NCI-H2196 (cell line): ENCODE measurements around the gene APOOL.
A peak's percentile ranks its signal among the peaks of the same experiment; 100 is the strongest.
"Not testable (repeated sequence)": the region's sequence is repeated elsewhere in the genome, so short reads cannot be mapped to it uniquely, and the experiment has no call there.

Experiments used
- DNase-seq: peaks from one replicate; lab custom pipeline; 2025; ENCODE audit not compliant: unreplicated experiment; lab: John Stamatoyannopoulos, UW

APOOL gene, protein sequence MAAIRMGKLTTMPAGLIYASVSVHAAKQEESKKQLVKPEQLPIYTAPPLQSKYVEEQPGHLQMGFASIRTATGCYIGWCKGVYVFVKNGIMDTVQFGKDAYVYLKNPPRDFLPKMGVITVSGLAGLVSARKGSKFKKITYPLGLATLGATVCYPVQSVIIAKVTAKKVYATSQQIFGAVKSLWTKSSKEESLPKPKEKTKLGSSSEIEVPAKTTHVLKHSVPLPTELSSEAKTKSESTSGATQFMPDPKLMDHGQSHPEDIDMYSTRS

DNA sequence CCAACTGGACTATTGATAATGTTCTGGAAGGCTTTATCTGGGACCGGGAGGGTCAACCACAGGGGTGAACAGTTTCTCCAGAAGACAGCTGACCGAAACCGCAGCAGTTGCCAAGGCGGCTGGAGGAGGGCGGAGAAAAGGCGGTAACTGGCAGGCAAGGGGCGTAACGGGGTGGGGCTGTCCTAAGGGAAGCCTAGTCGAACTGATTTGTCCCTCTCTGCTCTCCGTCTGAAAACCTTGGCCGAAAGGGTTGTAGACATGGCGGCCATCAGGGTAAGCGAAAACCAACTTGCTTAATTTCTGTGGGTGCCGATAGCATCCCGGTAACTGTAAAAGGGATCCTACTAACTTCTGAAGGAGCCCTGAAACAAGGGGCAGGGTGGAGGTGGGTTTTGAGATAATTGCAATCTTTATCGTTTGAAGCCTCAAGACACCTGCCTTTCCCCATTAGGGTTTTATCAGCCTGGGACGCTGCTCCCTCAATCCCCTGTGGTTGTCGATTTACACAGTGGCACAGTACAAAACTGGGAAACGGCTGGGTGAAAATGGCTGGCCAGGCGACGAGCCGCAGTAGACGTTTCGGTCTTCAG lies at the start of gene APOOL:
APOOL (plus strand) TSS at position 223 of the 590 bp plus-strand sequence; CDS start at position 259, 36 bp downstream.
- peak; percentile 74 for DNase-seq

GRCh38 chrX:84956304-84956703 lies 47.4 kb upstream of the APOOL start:
- no peak for DNase-seq

- no peak for DNase-seq
Measured at GRCh38 chrX:84974803-84975202, 28.9 kb upstream of the APOOL start.

- not testable (repeated sequence) for DNase-seq
Measured at GRCh38 chrX:84991739-84992138, 11.9 kb upstream of the APOOL start.

- no peak for DNase-seq
Measured at GRCh38 chrX:84993150-84993549, 10.5 kb upstream of the APOOL start.

DNA sequence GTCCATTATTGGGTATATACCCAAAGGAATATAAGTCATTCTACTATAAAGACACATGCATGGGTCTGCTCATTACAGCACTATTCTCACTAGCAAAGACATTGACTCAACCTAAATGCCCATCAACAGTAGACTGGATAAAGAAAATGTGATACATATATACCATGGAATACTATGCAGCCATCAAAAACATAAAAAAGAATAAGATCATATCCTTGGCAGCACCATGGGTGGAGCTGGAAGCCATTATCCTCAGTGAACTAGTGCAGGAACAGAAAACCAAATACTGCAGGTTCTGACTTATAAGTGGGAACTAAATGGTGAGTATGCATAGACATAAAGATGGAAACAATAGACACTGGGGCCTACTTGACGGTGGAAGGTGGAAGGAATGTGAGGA lies 2.3 kb upstream of the APOOL start:
- no peak for DNase-seq

DNA sequence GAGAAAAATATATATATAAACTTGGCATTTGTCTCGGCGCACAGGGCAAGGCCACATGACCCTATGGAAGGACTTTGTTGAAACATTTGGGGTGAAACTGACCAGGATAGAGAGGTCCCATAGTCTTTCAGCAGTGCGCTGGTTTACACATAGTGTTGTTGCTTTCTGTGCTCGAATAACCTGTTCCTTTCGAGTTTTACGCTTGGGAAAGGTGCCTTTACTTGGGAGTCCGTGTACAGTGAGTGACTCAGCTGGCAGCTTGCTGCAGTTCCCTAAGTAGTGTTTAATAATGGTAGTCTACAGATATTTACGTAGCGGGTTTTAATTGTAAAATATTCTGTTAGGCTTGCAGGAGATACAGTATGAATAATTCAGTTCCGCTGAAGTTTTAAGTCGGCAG lies 578 bp downstream of the APOOL start:
- no peak for DNase-seq

- no peak for DNase-seq
Measured at GRCh38 chrX:85012098-85012497, 8.4 kb downstream of the APOOL start.

- not testable (repeated sequence) for DNase-seq
Measured at GRCh38 chrX:85015351-85015750, 11.7 kb downstream of the APOOL start.

GRCh38 chrX:85017721-85018120 lies 14.0 kb downstream of the APOOL start:
- no peak for DNase-seq

GRCh38 chrX:85018471-85018870 lies 14.8 kb downstream of the APOOL start:
- DNase-seq = no peak

GRCh38 chrX:85020216-85020615 lies 16.5 kb downstream of the APOOL start:
- no peak for DNase-seq

- no peak for DNase-seq
Measured at GRCh38 chrX:85024044-85024443, 20.4 kb downstream of the APOOL start.

- no peak for DNase-seq
Measured at GRCh38 chrX:85024562-85024961, 20.9 kb downstream of the APOOL start.

- DNase-seq = no peak
Measured at GRCh38 chrX:85026170-85026569, 22.5 kb downstream of the APOOL start.

DNA sequence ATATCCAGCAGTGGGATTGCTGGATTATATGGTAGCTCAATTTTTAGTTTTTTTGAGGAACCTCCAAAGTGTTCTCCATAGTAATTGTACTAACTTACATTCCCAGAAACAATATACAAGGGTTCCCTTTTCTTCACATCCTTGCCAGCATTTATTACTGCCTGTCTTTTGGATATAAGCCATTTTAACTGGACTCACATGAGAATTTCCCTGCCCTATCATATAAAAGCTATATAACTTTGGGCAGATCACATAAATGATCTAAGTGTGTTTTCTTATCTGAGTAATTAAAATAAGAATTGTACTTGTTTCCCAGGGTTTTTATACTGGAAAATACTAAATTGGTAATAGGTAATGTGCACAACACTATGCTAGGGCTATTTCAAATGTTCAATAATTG lies 25.4 kb downstream of the APOOL start:
- no peak for DNase-seq

GRCh38 chrX:85031505-85031904 lies 27.8 kb downstream of the APOOL start:
- no peak for DNase-seq

DNA sequence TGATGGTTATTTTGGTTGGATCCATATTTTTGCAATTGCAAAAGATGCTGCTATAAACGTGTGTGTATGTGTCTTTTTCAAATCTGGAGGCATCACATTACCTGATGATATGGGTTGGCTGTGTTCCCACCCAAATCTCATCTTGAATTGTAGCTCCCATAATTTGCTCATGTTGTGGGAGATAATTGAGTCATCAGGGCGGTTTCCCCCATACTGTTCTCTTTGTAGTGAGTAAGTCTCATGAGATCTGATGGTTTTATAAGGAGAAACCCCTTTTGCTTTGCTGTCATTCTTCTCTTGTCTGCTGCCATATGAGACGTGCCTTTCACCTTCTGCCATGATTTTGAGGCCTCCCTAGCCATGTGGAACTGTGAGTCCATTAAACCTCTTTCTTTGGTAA lies 33.4 kb downstream of the APOOL start:
- DNase-seq = no peak

DNA sequence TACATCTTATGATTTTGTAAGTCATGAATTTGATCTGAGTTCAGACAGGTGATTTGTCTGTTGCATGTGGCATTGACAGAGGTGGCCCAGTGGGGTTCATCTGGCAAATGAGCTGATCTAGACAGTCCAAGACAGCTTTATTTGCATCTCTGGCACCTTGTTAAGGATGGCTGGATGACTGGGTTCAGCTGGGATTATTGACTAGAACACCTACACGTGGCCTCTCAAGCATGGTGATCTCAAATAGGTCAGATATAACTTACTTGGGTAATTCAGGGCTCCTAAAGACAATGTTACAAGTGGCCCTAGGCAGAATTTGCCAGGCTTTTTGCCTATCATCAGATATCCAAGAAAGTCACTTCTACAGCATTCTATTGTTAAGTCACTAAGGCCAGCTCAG lies 48.0 kb downstream of the APOOL start:
- no peak for DNase-seq

DNA sequence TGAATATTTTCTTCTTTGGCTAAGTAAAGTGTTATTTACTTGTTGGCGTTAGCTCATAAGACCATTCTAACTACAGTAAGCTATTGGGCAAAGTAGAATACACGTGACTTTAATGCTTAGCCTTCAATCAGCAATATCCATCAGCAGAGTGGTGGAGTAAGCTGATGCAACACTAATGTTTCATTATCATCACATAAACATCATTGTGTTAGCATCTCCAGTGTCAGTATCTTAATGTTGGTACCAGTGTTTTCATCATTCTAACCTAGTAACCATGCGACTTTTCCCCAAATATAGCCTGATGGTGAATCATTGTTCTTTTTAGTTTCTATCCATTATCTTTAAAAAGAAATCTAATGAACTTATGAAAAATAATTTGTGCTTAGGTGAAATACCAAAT lies 48.5 kb downstream of the APOOL start:
- no peak for DNase-seq

DNA sequence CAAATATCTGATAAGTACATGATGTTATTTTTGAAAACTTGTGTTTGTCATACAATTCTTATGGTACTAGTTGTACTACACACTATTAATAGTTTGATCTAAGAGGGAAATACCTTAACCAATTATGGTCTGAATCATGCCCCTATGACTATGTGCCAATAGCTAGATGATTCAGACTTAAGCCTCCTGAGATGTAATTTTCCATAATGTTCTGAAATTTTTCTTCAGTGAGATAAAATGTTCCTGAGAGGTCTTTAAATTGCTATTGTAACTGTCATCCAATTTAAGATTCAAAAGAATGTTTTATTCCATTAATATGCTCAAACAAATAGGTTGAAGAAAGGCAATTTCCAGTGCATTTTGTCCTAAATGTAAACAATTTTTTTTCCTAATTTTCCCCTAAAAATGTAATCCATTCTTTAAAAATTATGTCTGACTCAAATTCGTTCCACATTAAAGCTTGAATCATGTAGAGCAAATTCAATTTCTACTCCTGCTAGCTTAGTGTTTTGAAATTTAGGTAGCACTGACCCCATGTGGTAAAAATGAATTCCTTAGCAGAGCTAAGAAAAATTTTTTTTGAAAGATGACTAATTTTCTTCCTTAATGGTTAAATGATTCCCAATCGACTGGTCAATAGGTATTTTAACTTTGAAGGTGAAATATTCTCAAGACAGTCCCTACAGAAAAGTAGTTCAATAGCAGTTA lies 49.1 kb downstream of the APOOL start:
- no peak for DNase-seq

DNA sequence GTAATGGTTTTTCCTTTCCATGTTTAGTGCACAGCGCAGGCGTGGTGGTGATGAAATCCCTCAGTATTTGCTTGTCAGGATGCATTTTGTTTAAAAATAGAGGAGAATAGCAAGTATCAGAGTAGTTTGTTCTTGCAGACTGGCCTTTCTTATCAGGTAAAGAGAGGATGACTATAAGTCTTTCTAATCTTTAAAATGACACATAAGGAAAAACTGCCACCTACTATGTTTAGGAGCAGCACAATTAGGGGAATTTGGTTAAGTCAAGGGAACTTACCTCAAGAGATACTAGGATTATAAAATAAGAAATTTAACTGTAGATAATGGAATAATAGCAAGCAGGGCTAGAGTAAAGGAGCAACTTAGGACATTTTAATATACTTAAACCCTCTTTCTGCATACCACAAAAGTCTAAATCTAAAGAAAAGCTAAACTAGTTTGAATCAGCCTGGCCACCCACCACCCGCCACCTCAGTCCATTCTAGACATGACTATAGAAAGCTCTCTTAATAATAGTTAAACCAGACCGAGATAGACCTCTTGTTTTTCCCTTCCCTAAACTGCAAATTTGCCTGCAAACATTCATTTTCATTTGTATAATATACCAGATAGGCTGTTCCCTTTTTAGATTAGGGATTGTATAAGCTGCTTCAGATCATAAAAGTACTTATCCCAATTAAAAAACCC lies 62.0 kb downstream of the APOOL start:
- DNase-seq = no peak
